Hindlimb muscle (tissue), 1 donor: Measurements from ENCODE around the gene RPL13A. TPM values are rescaled to one million over a fixed set of nuclear protein-coding genes. Genes with fewer than 3 reads are reported as not detected.
"Not testable (repeated sequence)": the region's sequence is repeated elsewhere in the genome, so short reads cannot be mapped to it uniquely, and the experiment has no call there.

ENCODE experiments used
- DNase-seq: peaks from one replicate; pipeline ENCODE4 v3.0.0-alpha.2; 2013
- polyA plus RNA-seq: library from polyadenylated mRNA; unstranded; fragments of 120-200 nt; gene quantifications from one replicate; pipeline ENCODE4 v1.2.1, GENCODE V29; 2013; ENCODE audit not compliant: insufficient read length

RPL13A gene
- polyA plus RNA-seq = 4,873 TPM

GRCh38 chr19:49487277-49488045 is at the start of gene RPL13A:
Gene RPL13A (plus strand): TSS chr19:49487608. CDS start chr19:49487630, 22 bp downstream.
- peak; percentile 100 for DNase-seq

GRCh38 chr19:49438261-49438660 is 49.1 kb upstream of the RPL13A start:
- no peak for DNase-seq

- DNase-seq = no peak
These were observed 47.6 kb upstream of the RPL13A start for GRCh38 chr19:49439836-49440235.

- no peak for DNase-seq
These were observed 46.8 kb upstream of the RPL13A start for GRCh38 chr19:49440439-49441209.

- no peak for DNase-seq
These were observed 46.0 kb upstream of the RPL13A start, which contains the start of gene SLC17A7 for GRCh38 chr19:49441210-49441959. Gene SLC17A7 (minus strand): TSS chr19:49441527. CDS start chr19:49441379, 148 bp downstream.

- DNase-seq = no peak
These were observed 45.5 kb upstream of the RPL13A start for GRCh38 chr19:49441960-49442350.

- DNase-seq = no peak
These were observed 45.1 kb upstream of the RPL13A start for GRCh38 chr19:49442354-49442753.

GRCh38 chr19:49442771-49443365 is 44.5 kb upstream of the RPL13A start:
- peak; percentile 89 for DNase-seq

- peak; percentile 96 for DNase-seq
These were observed 43.9 kb upstream of the RPL13A start for GRCh38 chr19:49443366-49444099.

GRCh38 chr19:49444100-49444700 is 43.2 kb upstream of the RPL13A start:
- DNase-seq = not testable (repeated sequence)

- DNase-seq = no peak
These were observed 41.4 kb upstream of the RPL13A start for GRCh38 chr19:49445997-49446396.

- DNase-seq = no peak
These were observed 39.6 kb upstream of the RPL13A start for GRCh38 chr19:49447485-49448431.

GRCh38 chr19:49448432-49448786 is 39.0 kb upstream of the RPL13A start:
- DNase-seq = no peak

- DNase-seq = no peak
These were observed 37.0 kb upstream of the RPL13A start for GRCh38 chr19:49450405-49450804.

GRCh38 chr19:49451430-49452181 is 35.8 kb upstream of the RPL13A start, which contains the start of gene PIH1D1:
Gene PIH1D1 (minus strand): TSS chr19:49451814. CDS start chr19:49451574, 240 bp downstream.
- DNase-seq = peak; percentile 96

GRCh38 chr19:49453013-49453756 is 34.2 kb upstream of the RPL13A start, which contains the start of gene ALDH16A1:
Gene ALDH16A1 (plus strand): TSS chr19:49453225. CDS start chr19:49453332, 107 bp downstream.
- DNase-seq = peak; percentile 98

GRCh38 chr19:49453757-49454240 is 33.6 kb upstream of the RPL13A start:
- DNase-seq = no peak

- DNase-seq = peak; percentile 76
These were observed 31.6 kb upstream of the RPL13A start for GRCh38 chr19:49455773-49456172.
